ENCODE data around the gene AADACL4.
"Not testable (repeated sequence)": the region's sequence is repeated elsewhere in the genome, so short reads cannot be mapped to it uniquely, and the experiment has no call there.

Gene AADACL4

GRCh38 chr1:12644829-12645228 is 944 bp downstream of the AADACL4 start:
- Histone ChIP-seq H3K14ac (ENCODE audit: low read length in 2 of 2) (no peak overlapping the region), H3K4ac (ENCODE audit: low read depth in 1 of 2, low read length in 2 of 2) (no peak overlapping the region), H3K9ac (ENCODE audit: low read length) (no peak overlapping the region), H2BK120ac (ENCODE audit: low read depth, low read length) (no peak overlapping the region), H3K4me1 (ENCODE audit: control insufficient read depth, insufficient read depth, low read depth, low read length) (peaks cover 3% of the 10 kb centered on the region), H3K4me3 (ENCODE audit: insufficient read depth in 1 of 2, low read depth in 1 of 2, low read length in 2 of 2) (no peak overlapping the region), H4K8ac (ENCODE audit: low read length) (no peak overlapping the region), H3K18ac (ENCODE audit: low read depth in 1 of 2, low read length in 2 of 2) (no peak overlapping the region), H2BK5ac (ENCODE audit: low read depth, low read length, poor library complexity, severe bottlenecking) (no peak overlapping the region), H3K27me3 (ENCODE audit: control insufficient read depth in 1 of 2, insufficient read depth in 1 of 2, low read length in 2 of 2) (peaks cover 0 to 34% of the 10 kb centered on the region in 2 experiments), H3K23ac (ENCODE audit: low read length in 2 of 2) (no peak overlapping the region), H3K4me2 (ENCODE audit: low read length, poor library complexity, severe bottlenecking) (no peak overlapping the region), H3K36me3 (ENCODE audit: control insufficient read depth in 1 of 2, insufficient read depth in 2 of 2, low read depth in 1 of 2, low read length in 2 of 2) (no peaks in the 10 kb centered on the region), H2BK12ac (ENCODE audit: low read length in 2 of 2) (no peak overlapping the region), H2AK5ac (ENCODE audit: low read length, severe bottlenecking) (no peak overlapping the region), H2AFZ (ENCODE audit: low read depth, low read length) (no peak overlapping the region), H3K79me1 (replicated peaks; ENCODE audit: low read length, poor library complexity, severe bottlenecking) (no peaks in the 10 kb centered on the region), H2BK15ac (ENCODE audit: low read depth, poor library complexity, severe bottlenecking) (no peak overlapping the region), H3K27ac (ENCODE audit: low read length, poor library complexity, severe bottlenecking) (no peak overlapping the region), H3K9me3 (ENCODE audit: control insufficient read depth, low read length) (peaks cover 9% of the 10 kb centered on the region), H4K91ac (ENCODE audit: low read length) (no peak overlapping the region)
- DNase-seq = no peak
- WGBS = 74% methylated on average over 2 of the region's 2 CpGs

- H2BK12ac ChIP-seq (ENCODE audit: low read length in 2 of 2); H4K91ac ChIP-seq (ENCODE audit: low read length); H3K4ac ChIP-seq (ENCODE audit: low read depth in 1 of 2, low read length in 2 of 2); H2BK5ac ChIP-seq (ENCODE audit: low read depth, low read length, poor library complexity, severe bottlenecking); H3K36me3 ChIP-seq (ENCODE audit: control insufficient read depth in 1 of 2, insufficient read depth in 2 of 2, low read depth in 1 of 2, low read length in 2 of 2); H3K14ac ChIP-seq (ENCODE audit: low read length in 2 of 2); H3K79me1 ChIP-seq (replicated peaks; ENCODE audit: low read length, poor library complexity, severe bottlenecking); H3K4me1 ChIP-seq (ENCODE audit: control insufficient read depth, insufficient read depth, low read depth, low read length); DNase-seq; H2BK15ac ChIP-seq (ENCODE audit: low read depth, poor library complexity, severe bottlenecking); H3K27ac ChIP-seq (ENCODE audit: low read length, poor library complexity, severe bottlenecking); H3K9ac ChIP-seq (ENCODE audit: low read length); H3K23ac ChIP-seq (ENCODE audit: low read length in 2 of 2); H2BK120ac ChIP-seq (ENCODE audit: low read depth, low read length); H2AK5ac ChIP-seq (ENCODE audit: low read length, severe bottlenecking); H2AFZ ChIP-seq (ENCODE audit: low read depth, low read length); H3K9me3 ChIP-seq (ENCODE audit: control insufficient read depth, low read length); H3K18ac ChIP-seq (ENCODE audit: low read depth in 1 of 2, low read length in 2 of 2); H4K8ac ChIP-seq (ENCODE audit: low read length); H3K4me2 ChIP-seq (ENCODE audit: low read length, poor library complexity, severe bottlenecking); H3K4me3 ChIP-seq (ENCODE audit: insufficient read depth in 1 of 2, low read depth in 1 of 2, low read length in 2 of 2): not testable (repeated sequence)
- WGBS = 94% methylated on average over 9 of the region's 9 CpGs
- H3K27me3 ChIP-seq (ENCODE audit: control insufficient read depth in 1 of 2, insufficient read depth in 1 of 2, low read length in 2 of 2) = peaks cover 0 to 39% of the 10 kb centered on the region in 2 experiments
Measured at GRCh38 chr1:12645401-12645800, 1.5 kb downstream of the AADACL4 start.

- H2AFZ ChIP-seq (ENCODE audit: low read depth, low read length) = no peak overlapping the region
- no peak overlapping the region for H3K23ac ChIP-seq (ENCODE audit: low read length in 2 of 2)
- H3K79me1 ChIP-seq (replicated peaks; ENCODE audit: low read length, poor library complexity, severe bottlenecking) = no peaks in the 10 kb centered on the region
- H3K4me3 ChIP-seq (ENCODE audit: insufficient read depth in 1 of 2, low read depth in 1 of 2, low read length in 2 of 2) = no peak overlapping the region
- WGBS = 0% methylated on average over 1 of the region's 7 CpGs
- no peak overlapping the region for H2BK120ac ChIP-seq (ENCODE audit: low read depth, low read length)
- no peak overlapping the region for H3K14ac ChIP-seq (ENCODE audit: low read length in 2 of 2)
- no peak overlapping the region for H2BK5ac ChIP-seq (ENCODE audit: low read depth, low read length, poor library complexity, severe bottlenecking)
- H2BK15ac ChIP-seq (ENCODE audit: low read depth, poor library complexity, severe bottlenecking) = no peak overlapping the region
- no peak overlapping the region for H4K8ac ChIP-seq (ENCODE audit: low read length)
- no peak overlapping the region for H3K4me2 ChIP-seq (ENCODE audit: low read length, poor library complexity, severe bottlenecking)
- no peaks in the 10 kb centered on the region for H3K9me3 ChIP-seq (ENCODE audit: control insufficient read depth, low read length)
- no peak overlapping the region for H3K9ac ChIP-seq (ENCODE audit: low read length)
- no peak overlapping the region for H4K91ac ChIP-seq (ENCODE audit: low read length)
- no peak overlapping the region for H3K27ac ChIP-seq (ENCODE audit: low read length, poor library complexity, severe bottlenecking)
- H2BK12ac ChIP-seq (ENCODE audit: low read length in 2 of 2) = no peak overlapping the region
- H3K27me3 ChIP-seq (ENCODE audit: control insufficient read depth in 1 of 2, insufficient read depth in 1 of 2, low read length in 2 of 2) = peaks cover 0 to 42% of the 10 kb centered on the region in 2 experiments
- H3K36me3 ChIP-seq (ENCODE audit: control insufficient read depth in 1 of 2, insufficient read depth in 2 of 2, low read depth in 1 of 2, low read length in 2 of 2) = no peaks in the 10 kb centered on the region
- H3K18ac ChIP-seq (ENCODE audit: low read depth in 1 of 2, low read length in 2 of 2) = no peak overlapping the region
- H3K4ac ChIP-seq (ENCODE audit: low read depth in 1 of 2, low read length in 2 of 2) = no peak overlapping the region
- H3K4me1 ChIP-seq (ENCODE audit: control insufficient read depth, insufficient read depth, low read depth, low read length) = peaks cover 3% of the 10 kb centered on the region
- no peak for DNase-seq
- no peak overlapping the region for H2AK5ac ChIP-seq (ENCODE audit: low read length, severe bottlenecking)
Measured at GRCh38 chr1:12648741-12649140, 4.9 kb downstream of the AADACL4 start.

- Histone ChIP-seq H2BK15ac (ENCODE audit: low read depth, poor library complexity, severe bottlenecking) (no peak overlapping the region), H3K9ac (ENCODE audit: low read length) (no peak overlapping the region), H3K27me3 (ENCODE audit: control insufficient read depth in 1 of 2, insufficient read depth in 1 of 2, low read length in 2 of 2) (peaks cover 0 to 33% of the 10 kb centered on the region in 2 experiments), H3K4me1 (ENCODE audit: control insufficient read depth, insufficient read depth, low read depth, low read length) (peaks cover 3% of the 10 kb centered on the region), H3K36me3 (ENCODE audit: control insufficient read depth in 1 of 2, insufficient read depth in 2 of 2, low read depth in 1 of 2, low read length in 2 of 2) (no peaks in the 10 kb centered on the region), H3K18ac (ENCODE audit: low read depth in 1 of 2, low read length in 2 of 2) (no peak overlapping the region), H2AK5ac (ENCODE audit: low read length, severe bottlenecking) (no peak overlapping the region), H3K9me3 (ENCODE audit: control insufficient read depth, low read length) (no peaks in the 10 kb centered on the region), H3K4me3 (ENCODE audit: insufficient read depth in 1 of 2, low read depth in 1 of 2, low read length in 2 of 2) (no peak overlapping the region), H4K91ac (ENCODE audit: low read length) (no peak overlapping the region), H3K4me2 (ENCODE audit: low read length, poor library complexity, severe bottlenecking) (no peak overlapping the region), H2BK120ac (ENCODE audit: low read depth, low read length) (no peak overlapping the region), H2BK12ac (ENCODE audit: low read length in 2 of 2) (no peak overlapping the region), H3K14ac (ENCODE audit: low read length in 2 of 2) (no peak overlapping the region), H2AFZ (ENCODE audit: low read depth, low read length) (no peak overlapping the region), H2BK5ac (ENCODE audit: low read depth, low read length, poor library complexity, severe bottlenecking) (no peak overlapping the region), H3K27ac (ENCODE audit: low read length, poor library complexity, severe bottlenecking) (peak overlapping the region; percentile 57), H3K23ac (ENCODE audit: low read length in 2 of 2) (no peak overlapping the region), H3K4ac (ENCODE audit: low read depth in 1 of 2, low read length in 2 of 2) (no peak overlapping the region), H4K8ac (ENCODE audit: low read length) (no peak overlapping the region), H3K79me1 (replicated peaks; ENCODE audit: low read length, poor library complexity, severe bottlenecking) (no peaks in the 10 kb centered on the region)
- DNase-seq = no peak
- 81% methylated on average over 2 of the region's 5 CpGs for WGBS
Measured at GRCh38 chr1:12649971-12650421, 6.1 kb downstream of the AADACL4 start.

Data from mesenchymal stem cell (in vitro differentiated cells and primary cell).